IMR-90 (cell line): Measurements from ENCODE around the gene MEDAG.

Experiments used
- BHLHE40 ChIP-seq: fragments of 150-350 bp; IDR thresholded peaks from 2 replicates; pipeline ENCODE4 v1.6.1; 2016; ENCODE audit warnings: mild to moderate bottlenecking, low read depth, low read length
- CEBPB ChIP-seq: IDR thresholded peaks from 2 replicates; pipeline ENCODE4 v1.6.1; 2012; ENCODE audit warnings: low read depth, low read length, improper control_type of control experiment
- CHD1 ChIP-seq: IDR thresholded peaks from 2 replicates; pipeline ENCODE4 v1.6.1; 2012; ENCODE audit warnings: low read depth, low read length, improper control_type of control experiment
- FOS ChIP-seq: fragments of 150-350 bp; IDR thresholded peaks from 2 replicates; pipeline ENCODE4 v1.6.1; 2016; ENCODE audit warnings: low read depth, low read length
- MAZ ChIP-seq: IDR thresholded peaks from 2 replicates; pipeline ENCODE4 v1.6.1; 2012; ENCODE audit warnings: low read depth, mild to moderate bottlenecking, low read length, improper control_type of control experiment, moderate library complexity, borderline replicate concordance
- MXI1 ChIP-seq: IDR thresholded peaks from 2 replicates; pipeline ENCODE4 v1.6.1; 2012; ENCODE audit warnings: low read depth, mild to moderate bottlenecking, low read length, moderate library complexity, borderline replicate concordance
- POLR2A ChIP-seq: IDR thresholded peaks from 2 replicates; pipeline ENCODE4 v1.6.1; 2012; ENCODE audit warnings: mild to moderate bottlenecking, low read depth, low read length
- RAD21 ChIP-seq: IDR thresholded peaks from 2 replicates; pipeline ENCODE4 v1.6.1; 2012; ENCODE audit warnings: low read length, improper control_type of control experiment
- RFX5 ChIP-seq: IDR thresholded peaks from 2 replicates; pipeline ENCODE4 v1.8.0; 2012; ENCODE audit warnings: low read depth, mild to moderate bottlenecking, low read length, moderate library complexity
- SMC3 ChIP-seq: fragments of 150-350 bp; IDR thresholded peaks from 2 replicates; pipeline ENCODE4 v1.6.1; 2016; ENCODE audit warnings: low read depth, mild to moderate bottlenecking, antibody characterized with exemption, low read length, moderate library complexity
- TF ChIP-seq, protein P1 (sequence below): conservative IDR thresholded peaks from 2 replicates; pipeline ENCODE4 v1.5.1; 2012; ENCODE audit warnings: mild to moderate bottlenecking, low read depth, low read length, improper control_type of control experiment
- TF ChIP-seq, protein P2 (sequence below): fragments of 150-350 bp; IDR thresholded peaks from 2 replicates; pipeline ENCODE4 v1.6.1; 2017; ENCODE audit warnings: mild to moderate bottlenecking, antibody characterized with exemption, low read length, low read depth
- TF ChIP-seq, protein P3 (sequence below): fragments of 150-350 bp; IDR thresholded peaks from 2 replicates; pipeline ENCODE4 v1.6.1; 2016; ENCODE audit warnings: low read depth, mild to moderate bottlenecking, low read length, moderate library complexity, borderline replicate concordance

DNA sequence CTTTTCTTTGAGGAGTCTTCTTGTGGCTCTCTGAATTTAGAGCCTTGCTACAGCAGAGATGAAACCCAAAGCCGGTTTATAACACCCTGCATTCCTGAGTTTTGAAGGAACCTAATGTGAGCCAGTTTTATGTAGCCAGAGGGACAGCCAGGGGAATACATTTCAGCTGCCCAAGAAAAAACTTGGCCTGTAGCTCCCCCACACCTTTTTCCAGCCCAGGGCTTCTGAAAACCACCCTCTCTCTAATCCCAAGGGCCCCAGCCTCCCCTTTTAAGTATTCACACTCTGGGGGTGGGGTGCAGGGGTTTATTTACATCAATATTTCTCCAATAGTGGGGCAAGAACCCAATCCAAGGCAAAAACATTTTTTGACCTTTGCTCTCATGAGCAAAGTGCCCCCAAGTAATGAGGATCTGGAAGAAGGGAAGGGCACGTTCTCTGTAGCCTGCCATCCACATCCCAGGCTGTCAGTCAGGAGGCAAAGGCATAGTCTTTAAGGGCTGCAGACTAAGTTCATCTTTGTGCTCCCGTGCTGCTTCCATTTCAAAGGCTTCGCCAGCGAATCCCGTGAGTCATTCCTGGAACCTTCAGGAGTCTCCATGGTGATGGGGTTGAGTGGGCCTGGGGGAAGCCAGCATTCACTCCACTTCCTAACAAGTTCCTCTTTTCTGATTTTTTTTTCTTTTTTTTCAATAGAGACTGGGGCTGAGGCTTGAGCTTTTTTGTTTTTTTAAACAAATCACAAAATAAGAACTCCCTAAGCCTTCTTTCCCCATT lies 33.2 kb upstream of the MEDAG start:
- TF ChIP-seq, protein P1, sequence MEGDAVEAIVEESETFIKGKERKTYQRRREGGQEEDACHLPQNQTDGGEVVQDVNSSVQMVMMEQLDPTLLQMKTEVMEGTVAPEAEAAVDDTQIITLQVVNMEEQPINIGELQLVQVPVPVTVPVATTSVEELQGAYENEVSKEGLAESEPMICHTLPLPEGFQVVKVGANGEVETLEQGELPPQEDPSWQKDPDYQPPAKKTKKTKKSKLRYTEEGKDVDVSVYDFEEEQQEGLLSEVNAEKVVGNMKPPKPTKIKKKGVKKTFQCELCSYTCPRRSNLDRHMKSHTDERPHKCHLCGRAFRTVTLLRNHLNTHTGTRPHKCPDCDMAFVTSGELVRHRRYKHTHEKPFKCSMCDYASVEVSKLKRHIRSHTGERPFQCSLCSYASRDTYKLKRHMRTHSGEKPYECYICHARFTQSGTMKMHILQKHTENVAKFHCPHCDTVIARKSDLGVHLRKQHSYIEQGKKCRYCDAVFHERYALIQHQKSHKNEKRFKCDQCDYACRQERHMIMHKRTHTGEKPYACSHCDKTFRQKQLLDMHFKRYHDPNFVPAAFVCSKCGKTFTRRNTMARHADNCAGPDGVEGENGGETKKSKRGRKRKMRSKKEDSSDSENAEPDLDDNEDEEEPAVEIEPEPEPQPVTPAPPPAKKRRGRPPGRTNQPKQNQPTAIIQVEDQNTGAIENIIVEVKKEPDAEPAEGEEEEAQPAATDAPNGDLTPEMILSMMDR, result no peak
- TF ChIP-seq RAD21 (peak; percentile 17; the same call in 1 of the 2 replicates), RFX5 (no peak), POLR2A (0 out of 2 replicates have a peak, but pooled peaks have one; percentile 30), MXI1 (0 out of 2 replicates have a peak, but pooled peaks have one; percentile 17), MAZ (no peak), CHD1 (no peak), BHLHE40 (peak; percentile 93), FOS (peak; percentile 69), CEBPB (no peak), SMC3 (no peak)
- TF ChIP-seq, protein P2, sequence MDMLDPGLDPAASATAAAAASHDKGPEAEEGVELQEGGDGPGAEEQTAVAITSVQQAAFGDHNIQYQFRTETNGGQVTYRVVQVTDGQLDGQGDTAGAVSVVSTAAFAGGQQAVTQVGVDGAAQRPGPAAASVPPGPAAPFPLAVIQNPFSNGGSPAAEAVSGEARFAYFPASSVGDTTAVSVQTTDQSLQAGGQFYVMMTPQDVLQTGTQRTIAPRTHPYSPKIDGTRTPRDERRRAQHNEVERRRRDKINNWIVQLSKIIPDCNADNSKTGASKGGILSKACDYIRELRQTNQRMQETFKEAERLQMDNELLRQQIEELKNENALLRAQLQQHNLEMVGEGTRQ, result no peak
- TF ChIP-seq, protein P3, sequence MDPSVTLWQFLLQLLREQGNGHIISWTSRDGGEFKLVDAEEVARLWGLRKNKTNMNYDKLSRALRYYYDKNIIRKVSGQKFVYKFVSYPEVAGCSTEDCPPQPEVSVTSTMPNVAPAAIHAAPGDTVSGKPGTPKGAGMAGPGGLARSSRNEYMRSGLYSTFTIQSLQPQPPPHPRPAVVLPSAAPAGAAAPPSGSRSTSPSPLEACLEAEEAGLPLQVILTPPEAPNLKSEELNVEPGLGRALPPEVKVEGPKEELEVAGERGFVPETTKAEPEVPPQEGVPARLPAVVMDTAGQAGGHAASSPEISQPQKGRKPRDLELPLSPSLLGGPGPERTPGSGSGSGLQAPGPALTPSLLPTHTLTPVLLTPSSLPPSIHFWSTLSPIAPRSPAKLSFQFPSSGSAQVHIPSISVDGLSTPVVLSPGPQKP, result no peak
